HG03469 (cell line): ENCODE measurements around the gene SYNDIG1L.
"Not testable (repeated sequence)": the region's sequence is repeated elsewhere in the genome, so short reads cannot be mapped to it uniquely, and the experiment has no call there.

Source experiments
- ATAC-seq: cut with Tn5 transposase; IDR thresholded peaks from one replicate; pipeline ENCODE4 v1.9.1; 2021; ENCODE audit warnings: mild to moderate bottlenecking, moderate library complexity, moderate number of reproducible peaks; ENCODE audit not compliant: unreplicated experiment

The SYNDIG1L gene

GRCh38 chr14:74403619-74404417, 22.2 kb downstream of the SYNDIG1L start:
- ATAC-seq, result no peak

GRCh38 chr14:74402401-74403251, 23.4 kb downstream of the SYNDIG1L start:
- no peak for ATAC-seq

GRCh38 chr14:74401504-74402241, 24.3 kb downstream of the SYNDIG1L start:
- peak; percentile 50 for ATAC-seq

DNA sequence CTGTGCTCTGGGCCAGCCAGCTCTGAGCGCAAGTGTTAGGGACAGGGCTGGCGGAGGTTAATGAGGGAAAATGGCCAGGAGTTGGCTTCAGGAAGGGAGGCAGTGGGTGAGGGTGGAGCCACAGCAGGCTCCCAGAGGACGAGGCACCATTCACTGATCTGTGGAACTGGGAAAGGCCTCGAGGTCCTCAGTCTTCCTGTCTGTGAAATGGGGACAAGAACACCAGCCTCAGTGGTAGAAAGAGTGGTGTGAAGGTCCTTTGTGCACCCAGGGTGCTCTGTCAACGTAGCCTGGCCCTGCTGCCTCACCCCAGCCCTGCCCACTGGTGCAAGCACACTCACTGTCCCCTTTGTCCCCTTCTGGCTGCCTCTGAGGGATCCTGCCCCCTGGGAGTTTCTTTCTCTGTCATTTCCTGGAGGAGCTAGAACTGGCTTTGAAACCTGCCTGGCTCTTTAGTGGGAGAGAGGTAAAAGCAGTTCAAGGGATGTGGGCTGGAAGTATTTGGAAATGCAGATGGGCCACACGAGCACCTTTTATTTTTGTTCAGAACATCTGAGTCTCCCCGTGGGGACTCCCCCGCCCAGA, 25.0 kb downstream of the SYNDIG1L start:
- ATAC-seq, result no peak

DNA sequence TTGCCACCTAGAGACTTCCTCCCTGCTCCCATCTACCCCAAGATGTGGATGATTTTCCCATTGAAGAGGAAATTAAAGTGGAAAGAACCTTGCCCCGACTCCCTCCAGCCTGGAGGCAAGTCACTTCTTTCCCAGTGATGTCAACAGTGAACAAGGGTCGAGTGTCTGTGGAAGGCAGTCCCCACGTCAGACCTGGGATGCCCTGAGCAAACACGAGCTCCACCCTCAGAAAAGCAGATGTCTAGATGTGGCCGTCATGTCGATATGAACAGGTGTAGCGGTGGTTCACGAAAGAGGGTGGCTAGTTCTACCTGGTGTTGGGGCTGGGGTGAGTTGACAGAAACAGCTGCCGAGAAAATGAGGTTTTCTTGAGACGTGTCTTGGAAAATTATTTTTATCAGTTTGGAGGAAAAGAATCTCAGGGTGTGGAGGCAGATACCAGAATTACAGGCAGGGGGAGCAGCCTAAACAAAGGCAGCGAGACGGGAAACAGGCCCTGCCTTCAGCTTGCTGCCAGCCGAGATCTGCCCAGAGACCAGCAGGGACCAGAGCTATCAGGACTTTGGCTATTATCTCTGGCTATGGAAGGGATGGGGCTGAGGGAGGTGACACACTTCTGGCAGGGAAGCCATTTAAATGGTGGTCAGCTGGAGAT, 25.9 kb downstream of the SYNDIG1L start:
- ATAC-seq, result no peak

DNA sequence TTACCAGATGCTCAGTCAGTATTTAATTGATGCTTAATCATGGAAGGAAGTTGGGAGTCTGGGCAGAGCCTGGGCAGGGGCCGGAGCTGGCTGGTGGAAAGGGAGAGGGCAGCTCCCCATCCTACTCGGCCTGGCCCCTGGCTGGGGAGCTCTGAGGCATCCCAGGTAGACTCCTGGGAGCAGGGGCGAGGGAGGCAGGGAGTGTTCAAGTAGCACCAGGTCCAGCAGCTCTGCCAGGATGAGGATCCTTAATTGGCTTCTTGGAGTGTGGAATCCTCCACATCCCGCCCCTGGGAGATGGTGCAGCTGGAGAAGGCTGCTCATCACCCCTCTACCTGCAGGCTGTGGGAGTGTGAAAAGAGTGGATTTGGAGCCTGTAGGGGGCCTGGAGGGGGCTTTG, 30.9 kb downstream of the SYNDIG1L start:
- ATAC-seq, result no peak

- no peak for ATAC-seq
Observed at GRCh38 chr14:74394549-74394948, 31.5 kb downstream of the SYNDIG1L start.

DNA sequence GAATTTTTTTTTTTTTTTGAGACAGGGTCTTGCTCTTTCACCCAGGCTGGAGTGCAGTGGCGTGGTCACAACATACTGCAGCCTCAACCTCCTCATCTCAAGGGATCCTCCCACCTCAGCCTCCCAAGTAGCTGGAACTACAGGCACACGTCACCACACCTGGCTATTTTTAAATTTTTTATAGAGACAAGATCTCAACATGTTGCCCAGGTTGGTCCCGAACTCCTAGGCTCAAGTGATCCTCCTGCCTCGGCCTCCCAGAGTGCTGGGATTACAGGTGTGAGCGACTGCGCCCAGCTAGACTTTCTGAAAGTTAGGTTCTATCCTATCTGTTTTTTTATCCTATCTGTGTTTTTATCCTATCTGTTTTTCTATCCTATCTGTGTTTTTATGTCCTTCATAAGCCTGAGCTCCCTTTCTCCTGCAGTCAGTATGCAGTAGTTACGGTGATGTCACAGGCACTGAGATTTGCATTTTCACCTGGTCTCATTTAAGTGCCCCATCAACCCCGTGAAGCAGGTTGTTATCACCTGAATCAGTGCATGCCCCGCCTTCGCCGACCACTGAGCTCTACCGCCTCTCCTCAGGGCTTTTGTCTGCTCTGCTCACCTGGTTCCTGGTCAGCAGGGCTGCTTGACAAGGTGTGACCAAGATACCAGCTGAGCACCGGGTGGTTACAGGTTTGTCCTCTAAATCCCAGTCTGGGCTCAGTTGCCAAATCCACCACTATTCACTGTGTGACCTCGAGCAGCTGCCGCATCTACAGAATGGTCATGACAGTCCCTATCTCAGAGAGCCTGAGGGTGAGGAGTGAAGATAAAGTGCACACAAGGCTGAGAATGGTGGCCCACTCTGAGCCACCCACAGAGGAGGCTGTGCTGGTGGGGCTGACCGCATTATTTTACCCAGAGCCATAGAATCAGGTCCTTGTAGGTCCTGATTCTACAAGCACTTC, 33.1 kb downstream of the SYNDIG1L start:
- no peak for ATAC-seq

DNA sequence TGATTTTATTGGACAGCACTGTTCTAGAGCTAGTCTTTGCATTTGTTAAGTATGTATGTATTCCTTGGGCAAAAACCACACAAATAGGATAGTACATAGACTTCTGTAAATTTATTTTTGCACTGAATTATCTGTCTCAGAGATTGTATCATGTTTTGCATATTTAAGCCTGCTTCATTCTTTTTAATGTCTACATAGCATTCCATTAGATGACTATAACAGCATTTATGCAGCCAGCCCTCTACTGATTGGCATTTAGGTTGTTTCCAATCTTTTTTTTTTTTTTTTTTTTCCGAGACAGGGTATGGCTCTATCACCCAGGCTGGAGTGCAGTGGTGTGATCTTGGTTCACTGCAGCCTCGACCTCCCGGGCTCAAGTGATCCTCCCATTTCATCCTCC, 34.5 kb downstream of the SYNDIG1L start:
- ATAC-seq, result no peak

GRCh38 chr14:74390505-74390904, 35.5 kb downstream of the SYNDIG1L start:
- ATAC-seq, result not testable (repeated sequence)

DNA sequence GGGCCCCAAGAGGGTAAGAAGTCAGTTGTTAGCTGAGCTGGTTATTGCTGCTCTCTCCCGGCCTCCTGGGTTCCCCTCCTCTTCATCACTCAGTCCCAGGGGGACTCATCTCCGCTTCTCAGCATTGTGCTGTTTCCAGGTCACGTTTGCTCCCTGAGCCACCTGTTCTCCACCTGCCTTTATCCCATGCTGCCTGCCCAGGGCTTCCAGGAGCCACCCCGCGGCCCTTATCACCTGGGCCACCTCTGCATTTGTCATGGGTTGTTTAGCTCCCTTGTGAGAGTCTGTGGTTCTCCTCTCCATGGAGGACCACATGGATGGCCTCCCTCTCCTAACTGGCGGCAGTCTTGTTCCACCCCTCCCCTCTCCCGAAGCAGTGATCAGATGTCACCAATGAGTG, 36.0 kb downstream of the SYNDIG1L start:
- ATAC-seq, result no peak

DNA sequence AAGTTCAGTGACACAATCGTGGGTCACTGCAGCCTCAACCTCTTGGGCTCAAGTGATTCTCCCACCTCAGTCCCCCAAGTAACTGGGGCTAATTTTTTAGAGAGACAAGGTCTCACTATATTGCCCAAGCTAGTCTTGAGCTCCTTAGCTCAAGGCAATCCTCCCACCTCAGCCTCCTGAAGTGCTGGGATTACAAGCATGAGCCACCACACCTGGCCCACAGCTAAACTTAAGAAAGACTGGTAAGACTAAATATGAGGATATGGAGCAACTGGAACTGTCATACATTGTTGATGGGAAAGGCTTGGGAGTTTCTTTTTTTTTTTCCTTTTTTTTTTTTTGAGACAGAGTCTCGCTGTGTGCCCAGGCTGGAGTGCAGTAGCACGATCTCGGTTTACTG, 43.8 kb downstream of the SYNDIG1L start:
- no peak for ATAC-seq

DNA sequence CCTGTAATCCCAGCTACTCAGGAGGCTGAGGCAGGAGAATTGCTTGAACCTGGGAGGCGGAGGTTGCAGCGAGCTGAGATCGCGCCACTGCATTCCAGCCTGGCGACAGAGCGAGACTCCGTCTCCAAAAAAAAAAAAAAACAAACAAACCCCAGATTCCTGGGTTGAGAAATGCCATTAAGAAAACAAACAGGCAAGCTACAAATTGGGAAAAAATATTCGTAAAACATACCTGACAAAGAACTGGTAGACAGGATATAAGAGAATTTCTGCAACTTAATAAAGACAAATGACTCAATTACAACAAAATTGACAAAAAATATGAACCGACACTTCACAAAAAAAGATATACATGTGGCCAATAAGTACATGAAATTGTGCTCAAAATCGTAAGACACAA, 44.4 kb downstream of the SYNDIG1L start:
- ATAC-seq, result not testable (repeated sequence)

DNA sequence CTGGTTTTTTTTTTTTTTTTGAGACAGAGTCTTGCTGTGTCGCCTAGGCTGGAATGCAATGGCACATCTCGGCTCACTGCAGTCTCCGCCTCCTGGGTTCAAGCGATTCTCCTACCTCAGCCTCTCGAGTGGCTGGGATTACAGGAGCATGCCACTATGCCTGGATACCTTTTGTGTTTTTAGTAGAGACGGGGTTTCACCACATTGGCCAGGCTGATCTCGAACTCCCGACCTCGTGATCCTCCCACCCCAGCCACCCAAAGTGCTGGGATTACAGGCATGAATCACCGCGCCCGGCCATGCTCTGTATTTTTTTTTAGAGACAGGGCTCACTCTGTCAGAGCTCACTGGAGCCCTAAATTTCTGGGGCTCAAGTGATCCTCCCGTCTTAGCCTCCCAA, 45.2 kb downstream of the SYNDIG1L start:
- ATAC-seq, result no peak

DNA sequence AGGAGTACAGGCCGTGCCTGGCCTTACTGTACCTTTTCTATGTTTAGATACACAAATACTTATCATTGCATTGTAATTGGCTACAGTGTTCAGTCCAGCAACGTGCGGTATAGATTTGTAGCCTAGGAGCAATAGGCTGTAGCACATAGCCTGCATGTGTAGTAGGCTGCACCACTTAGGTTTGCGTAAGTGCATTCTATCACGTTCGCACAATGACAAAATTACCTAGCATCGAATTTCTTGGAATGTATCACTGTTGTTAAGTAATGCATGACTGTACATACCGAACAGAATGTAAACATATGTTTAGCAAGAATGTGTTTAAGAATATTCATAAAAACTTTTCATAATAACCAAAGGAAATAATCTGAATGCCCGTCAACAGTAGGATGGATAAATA, 45.8 kb downstream of the SYNDIG1L start:
- ATAC-seq, result no peak

GRCh38 chr14:74377976-74378690, 47.9 kb downstream of the SYNDIG1L start:
- ATAC-seq, result no peak

DNA sequence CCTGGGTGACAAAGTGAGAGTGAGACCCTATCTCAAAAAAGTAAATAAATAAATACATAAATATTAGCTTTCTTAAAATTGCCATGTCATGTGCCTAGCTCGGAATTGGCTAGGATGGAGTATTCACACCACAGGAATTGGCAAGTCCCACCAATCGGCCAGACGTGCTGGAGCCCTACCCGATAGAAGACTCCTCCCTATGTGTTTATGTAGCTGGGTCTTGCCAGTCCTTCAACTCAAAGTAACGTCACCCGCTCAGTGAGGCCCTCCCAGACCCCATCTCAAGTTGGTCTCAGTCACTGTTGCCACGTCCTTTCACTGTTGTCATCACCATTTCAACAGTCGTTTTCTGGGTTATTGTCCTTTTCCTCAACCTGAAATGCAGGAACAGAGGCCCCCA, 57.6 kb downstream of the SYNDIG1L start:
- no peak for ATAC-seq

- ATAC-seq, result no peak
Observed at GRCh38 chr14:74368026-74368425, 58.0 kb downstream of the SYNDIG1L start.
